RWPE2 (cell line): Measurements from ENCODE around the gene LRRC74B.

ENCODE experiments used
- ATAC-seq: fragments of 200-7000 bp; cut with Tn5 transposase; 3 replicates; pipeline ENCODE4 v1.9.1; 2021; ENCODE audit warnings: low read depth
- DNase-seq: peaks from one replicate; pipeline ENCODE4 v3.0.0-alpha.2; 2020; ENCODE audit warnings: low spot score
- H3K27ac ChIP-seq: fragments of 450-650 bp; 2 replicates; pipeline ENCODE4 v1.5.1; 2017; ENCODE audit warnings: mild to moderate bottlenecking; ENCODE audit not compliant: poor library complexity, severe bottlenecking
- H3K27me3 ChIP-seq: fragments of 250-450 bp; sonication (Bioruptor Pico); 2 replicates; pipeline ENCODE4 v1.5.1; 2021; ENCODE audit warnings: mild to moderate bottlenecking, moderate library complexity; ENCODE audit not compliant: insufficient read depth, poor library complexity, severe bottlenecking
- H3K36me3 ChIP-seq: fragments of 250-450 bp; sonication (Bioruptor Pico); 2 replicates; pipeline ENCODE4 v1.5.1; 2020; ENCODE audit warnings: low read depth, mild to moderate bottlenecking, moderate library complexity
- H3K4me1 ChIP-seq: fragments of 250-450 bp; sonication (Bioruptor Pico); 2 replicates; pipeline ENCODE4 v1.5.1; 2021; ENCODE audit warnings: mild to moderate bottlenecking, moderate library complexity; ENCODE audit not compliant: insufficient read depth, poor library complexity, severe bottlenecking
- H3K4me3 ChIP-seq: fragments of 250-450 bp; sonication (Bioruptor Pico); 2 replicates; pipeline ENCODE4 v1.5.1; 2021; ENCODE audit warnings: mild to moderate bottlenecking, moderate library complexity; ENCODE audit not compliant: severe bottlenecking
- H3K9me3 ChIP-seq: fragments of 250-450 bp; sonication (Bioruptor Pico); 2 replicates; pipeline ENCODE4 v1.5.1; 2021; ENCODE audit warnings: mild to moderate bottlenecking, moderate library complexity; ENCODE audit not compliant: severe bottlenecking
- TF ChIP-seq, protein P1 (sequence below): fragments of 450-650 bp; IDR thresholded peaks from one replicate; pipeline ENCODE4 v1.5.1; 2017; ENCODE audit warnings: mild to moderate bottlenecking, moderate library complexity; ENCODE audit not compliant: poor library complexity, severe bottlenecking

The LRRC74B gene

DNA sequence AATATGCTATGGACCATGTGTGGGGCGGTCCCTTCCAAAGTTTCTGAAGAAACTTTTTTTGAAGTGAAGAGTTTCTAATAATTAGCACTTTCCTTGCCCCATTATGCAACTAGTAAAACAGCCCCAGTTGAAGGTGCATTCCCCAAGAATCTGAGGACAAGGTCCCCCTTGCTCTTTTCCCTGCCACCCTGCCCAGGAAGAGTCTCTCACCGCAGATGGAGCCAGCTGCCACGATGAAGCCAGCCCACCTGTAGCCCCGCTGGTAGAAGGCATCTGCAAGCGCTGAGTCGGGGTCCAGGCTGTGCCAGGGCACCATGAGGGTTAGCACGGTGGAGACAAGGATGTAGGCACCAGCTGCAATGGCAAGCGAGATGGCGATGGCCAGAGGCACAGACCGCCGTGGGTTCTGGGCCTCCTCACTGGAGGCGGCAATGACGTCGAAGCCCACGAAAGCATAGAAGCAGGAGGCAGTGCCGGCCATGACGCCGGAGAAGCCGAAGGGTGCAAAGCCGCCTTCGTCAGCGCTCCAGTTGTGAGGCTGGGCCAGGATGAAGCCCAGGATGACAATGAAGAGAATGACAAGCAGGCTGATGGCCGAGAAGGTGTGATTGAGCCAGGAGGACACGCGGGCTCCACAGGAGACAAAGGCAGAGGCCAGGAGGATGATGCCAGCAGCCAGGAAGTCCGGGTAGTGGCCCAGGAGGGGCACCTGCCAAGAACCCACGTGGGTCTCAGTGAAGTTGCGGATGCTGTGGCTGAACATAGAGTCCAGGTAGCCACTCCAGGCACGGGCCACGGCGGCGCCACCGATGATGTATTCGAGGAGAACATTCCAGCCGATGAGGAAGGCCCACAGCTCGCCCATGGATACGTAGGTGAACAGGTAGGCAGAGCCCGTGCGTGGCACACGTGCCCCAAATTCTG is 14.9 kb upstream of the LRRC74B start:
- no peaks in the 10 kb centered on the region for H3K36me3 ChIP-seq
- DNase-seq: no peak
- H3K27ac ChIP-seq: no peak overlapping the region
- ATAC-seq: no peak
- TF ChIP-seq, protein P1, sequence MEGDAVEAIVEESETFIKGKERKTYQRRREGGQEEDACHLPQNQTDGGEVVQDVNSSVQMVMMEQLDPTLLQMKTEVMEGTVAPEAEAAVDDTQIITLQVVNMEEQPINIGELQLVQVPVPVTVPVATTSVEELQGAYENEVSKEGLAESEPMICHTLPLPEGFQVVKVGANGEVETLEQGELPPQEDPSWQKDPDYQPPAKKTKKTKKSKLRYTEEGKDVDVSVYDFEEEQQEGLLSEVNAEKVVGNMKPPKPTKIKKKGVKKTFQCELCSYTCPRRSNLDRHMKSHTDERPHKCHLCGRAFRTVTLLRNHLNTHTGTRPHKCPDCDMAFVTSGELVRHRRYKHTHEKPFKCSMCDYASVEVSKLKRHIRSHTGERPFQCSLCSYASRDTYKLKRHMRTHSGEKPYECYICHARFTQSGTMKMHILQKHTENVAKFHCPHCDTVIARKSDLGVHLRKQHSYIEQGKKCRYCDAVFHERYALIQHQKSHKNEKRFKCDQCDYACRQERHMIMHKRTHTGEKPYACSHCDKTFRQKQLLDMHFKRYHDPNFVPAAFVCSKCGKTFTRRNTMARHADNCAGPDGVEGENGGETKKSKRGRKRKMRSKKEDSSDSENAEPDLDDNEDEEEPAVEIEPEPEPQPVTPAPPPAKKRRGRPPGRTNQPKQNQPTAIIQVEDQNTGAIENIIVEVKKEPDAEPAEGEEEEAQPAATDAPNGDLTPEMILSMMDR: no peak
- peaks cover 20% of the 10 kb centered on the region for H3K4me1 ChIP-seq
- H3K27me3 ChIP-seq: no peaks in the 10 kb centered on the region
- no peaks in the 10 kb centered on the region for H3K9me3 ChIP-seq
- H3K4me3 ChIP-seq: no peak overlapping the region

DNA sequence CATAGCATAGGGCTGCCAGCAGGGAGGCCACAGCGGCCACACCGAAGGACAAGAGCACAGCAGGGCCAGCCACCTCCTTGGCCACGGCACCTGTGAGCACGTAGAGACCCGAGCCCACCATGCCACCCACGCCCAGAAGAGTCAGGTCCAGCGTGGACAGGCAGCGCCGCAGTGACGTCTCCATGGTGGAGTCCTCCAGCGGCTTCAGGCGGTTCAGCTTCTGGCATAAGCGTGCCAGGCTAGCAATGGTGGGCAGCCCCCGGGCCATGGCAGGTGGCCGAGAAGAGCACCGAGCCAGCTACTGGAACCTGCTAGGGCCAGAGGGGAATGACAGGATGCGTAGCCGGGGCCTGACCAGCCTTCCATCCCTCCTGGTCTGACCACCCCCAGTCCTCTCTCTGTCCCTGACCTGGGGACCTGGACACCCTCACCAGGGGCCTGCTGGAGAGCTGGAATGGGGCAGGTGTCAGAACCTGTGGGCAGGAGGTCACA is 14.2 kb upstream of the LRRC74B start:
- ATAC-seq: no peak
- TF ChIP-seq, protein P1: no peak
- DNase-seq: no peak
- H3K9me3 ChIP-seq: no peaks in the 10 kb centered on the region
- H3K4me3 ChIP-seq: no peak overlapping the region
- H3K27me3 ChIP-seq: no peaks in the 10 kb centered on the region
- no peaks in the 10 kb centered on the region for H3K36me3 ChIP-seq
- no peak overlapping the region for H3K27ac ChIP-seq
- peaks cover 13% of the 10 kb centered on the region for H3K4me1 ChIP-seq

DNA sequence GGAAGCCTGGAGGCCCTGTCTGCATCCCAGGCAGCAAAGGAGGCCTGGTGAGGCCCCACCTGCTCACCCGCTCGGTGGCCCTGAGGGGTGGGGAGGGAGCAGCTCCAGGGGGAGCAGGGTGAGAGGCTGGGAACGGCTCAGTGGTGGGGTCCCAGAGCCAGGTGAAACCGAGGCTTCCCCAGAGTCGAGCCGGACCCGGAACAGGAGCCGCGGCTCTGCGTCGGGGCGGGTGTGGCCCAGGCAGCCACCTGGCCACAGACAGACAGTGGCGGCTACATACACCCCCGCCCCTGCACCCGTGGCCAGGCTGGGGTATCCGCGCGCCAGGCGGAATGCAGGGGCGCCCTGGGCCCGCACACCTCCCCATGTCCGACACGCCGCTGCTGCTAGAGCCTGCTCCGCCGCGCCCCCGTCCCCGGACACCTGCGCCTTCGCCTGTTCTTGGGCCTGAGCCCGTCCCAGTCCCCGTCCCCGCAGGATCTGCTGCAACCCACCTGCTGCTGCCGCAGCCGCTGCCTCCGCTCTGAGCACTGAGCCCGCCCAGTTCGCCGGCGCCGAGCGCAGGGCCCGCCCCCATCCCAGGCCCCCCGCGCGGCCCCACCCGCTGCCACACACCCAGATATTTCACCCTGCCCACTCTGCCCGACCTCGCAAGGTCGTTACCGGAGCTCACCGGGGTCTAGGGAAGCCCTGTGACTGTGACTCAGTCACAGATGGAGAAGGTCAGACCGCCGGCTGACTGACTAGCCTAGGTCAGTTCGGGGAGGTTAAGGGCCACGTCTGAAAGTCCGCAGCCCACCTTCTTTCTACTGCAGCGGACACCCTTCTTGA is 13.5 kb upstream of the LRRC74B start, which contains the start of gene SLC7A4:
TSS of gene SLC7A4 (minus strand) at position 525 of the 831 bp plus-strand sequence. CDS start 749 bp downstream, outside the sequence.
- H3K27me3 ChIP-seq: no peaks in the 10 kb centered on the region
- H3K36me3 ChIP-seq: no peaks in the 10 kb centered on the region
- H3K9me3 ChIP-seq: no peaks in the 10 kb centered on the region
- no peak within 1 kb of the TSS for H3K27ac ChIP-seq
- TF ChIP-seq, protein P1: no peak
- no peak for DNase-seq
- no peak for ATAC-seq
- H3K4me3 ChIP-seq: no peak within 1 kb of the TSS
- H3K4me1 ChIP-seq: peaks cover 7% of the 10 kb centered on the region

DNA sequence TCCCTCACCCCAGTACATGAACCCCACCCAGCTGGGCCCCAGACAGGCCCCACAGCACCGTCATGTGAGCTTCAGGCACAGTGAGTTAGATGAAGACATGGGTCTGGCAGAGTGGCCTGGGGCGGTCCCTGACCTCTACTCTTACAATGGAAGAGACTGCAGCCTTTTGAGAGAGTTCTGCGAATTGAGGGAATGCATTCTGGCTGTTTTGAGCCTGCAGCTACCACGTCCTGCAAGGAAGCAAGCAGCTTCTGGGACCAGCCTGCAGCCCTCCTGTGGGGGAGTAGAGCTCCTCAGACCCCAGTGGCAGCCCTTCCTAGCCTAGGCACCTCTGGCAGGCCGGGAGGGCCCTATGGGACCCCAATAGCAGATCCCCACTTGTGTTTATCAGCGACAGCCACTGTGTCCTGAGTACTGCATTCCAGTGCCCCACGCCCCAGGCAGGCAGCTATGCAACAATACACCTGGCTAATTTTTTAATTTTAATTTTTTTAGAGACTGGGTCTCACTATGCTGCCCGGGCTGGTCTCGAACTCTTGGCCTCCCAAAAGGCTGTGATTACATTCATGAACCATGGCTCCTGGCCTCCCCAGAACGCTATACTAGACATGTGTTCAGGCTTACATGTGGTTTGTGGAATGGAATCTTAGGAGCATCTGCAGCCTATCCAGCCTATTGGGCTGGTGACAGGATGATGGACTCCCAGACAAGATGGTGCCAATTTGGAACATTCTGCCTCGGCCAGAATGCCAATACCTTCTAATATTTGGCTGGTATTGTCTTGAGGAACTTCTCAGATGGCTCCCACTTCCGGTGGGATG is 12.7 kb upstream of the LRRC74B start:
- Histone ChIP-seq H3K4me1 (peaks cover 7% of the 10 kb centered on the region), H3K9me3 (no peaks in the 10 kb centered on the region), H3K27me3 (no peaks in the 10 kb centered on the region), H3K36me3 (no peaks in the 10 kb centered on the region), H3K27ac (no peak overlapping the region), H3K4me3 (no peak overlapping the region)
- no peak for DNase-seq
- no peak for ATAC-seq
- TF ChIP-seq, protein P1: no peak
